Right hindlimb (tissue), 1 donor: Measurements from ENCODE around the gene TNRC18.

Experiments used
- DNase-seq: peaks from one replicate; pipeline ENCODE4 v3.0.0-alpha.2; 2018

The TNRC18 gene

GRCh38 chr7:5448378-5449037 is 24.9 kb upstream of the TNRC18 start:
- DNase-seq, result peak; percentile 60

- DNase-seq, result no peak
Measured at GRCh38 chr7:5445981-5446594, 22.5 kb upstream of the TNRC18 start.

GRCh38 chr7:5443678-5444077 is 20.0 kb upstream of the TNRC18 start:
- DNase-seq, result no peak

- DNase-seq, result no peak
Measured at GRCh38 chr7:5442757-5443305, 19.2 kb upstream of the TNRC18 start.

GRCh38 chr7:5441840-5442503 is 18.3 kb upstream of the TNRC18 start:
- DNase-seq, result no peak

- DNase-seq, result no peak
Measured at GRCh38 chr7:5439572-5440496, 16.2 kb upstream of the TNRC18 start.

- DNase-seq, result no peak
Measured at GRCh38 chr7:5439209-5439571, 15.6 kb upstream of the TNRC18 start.

GRCh38 chr7:5437987-5438386 is 14.4 kb upstream of the TNRC18 start:
- DNase-seq, result no peak

- no peak for DNase-seq
Measured at GRCh38 chr7:5437348-5437892, 13.8 kb upstream of the TNRC18 start.

- no peak for DNase-seq
Measured at GRCh38 chr7:5436003-5436678, 12.5 kb upstream of the TNRC18 start.

GRCh38 chr7:5435291-5436002 is 11.8 kb upstream of the TNRC18 start:
- DNase-seq, result no peak

- no peak for DNase-seq
Measured at GRCh38 chr7:5433181-5433580, 9.5 kb upstream of the TNRC18 start.

- no peak for DNase-seq
Measured at GRCh38 chr7:5432691-5433090, 9.1 kb upstream of the TNRC18 start.

- DNase-seq, result no peak
Measured at GRCh38 chr7:5431560-5432015, 8.0 kb upstream of the TNRC18 start.

GRCh38 chr7:5430612-5430947 is 6.9 kb upstream of the TNRC18 start:
- no peak for DNase-seq

GRCh38 chr7:5429857-5430611 is 6.4 kb upstream of the TNRC18 start:
- peak; percentile 70 for DNase-seq

- peak; percentile 79 for DNase-seq
Measured at GRCh38 chr7:5429253-5429856, 5.7 kb upstream of the TNRC18 start.

GRCh38 chr7:5428478-5429252 is 5.0 kb upstream of the TNRC18 start:
- peak; percentile 82 for DNase-seq

- DNase-seq, result no peak
Measured at GRCh38 chr7:5426226-5426475, 2.5 kb upstream of the TNRC18 start.
